Smooth muscle cell (in vitro differentiated cells): Measurements from ENCODE around the gene KRT15. TPM values are rescaled to one million over a fixed set of nuclear protein-coding genes. Genes with fewer than 3 reads are reported as not detected.

Experiments
- DNase-seq: peaks from one replicate; lab custom pipeline; 2025; ENCODE audit not compliant: unreplicated experiment; lab: John Stamatoyannopoulos, UW
- H2AFZ ChIP-seq: fragments of 200-600 bp; sonication (generic); 2 replicates; pipeline ENCODE4 v1.6.0; 2016; ENCODE audit warnings: antibody characterized with exemption, low read depth, mild to moderate bottlenecking
- H3F3A ChIP-seq: fragments of 200-600 bp; sonication (generic); 2 replicates; pipeline ENCODE4 v1.6.0; 2017; ENCODE audit warnings: antibody characterized with exemption, low read depth
- H3K27ac ChIP-seq: fragments of 200-600 bp; sonication (generic); 2 replicates; pipeline ENCODE4 v1.5.1; 2016; ENCODE audit warnings: low read depth, mild to moderate bottlenecking
- H3K27me3 ChIP-seq: fragments of 200-600 bp; sonication (generic); 2 replicates; pipeline ENCODE4 v1.6.1; 2016; ENCODE audit warnings: low read depth, mild to moderate bottlenecking
- H3K36me3 ChIP-seq: fragments of 200-600 bp; sonication (generic); 2 replicates; pipeline ENCODE4 v1.5.1; 2016; ENCODE audit warnings: low read depth
- H3K4me1 ChIP-seq: fragments of 200-600 bp; sonication (generic); 2 replicates; pipeline ENCODE4 v1.5.1; 2016; ENCODE audit warnings: low read depth
- H3K4me2 ChIP-seq: fragments of 200-600 bp; sonication (generic); 2 replicates; pipeline ENCODE4 v1.6.0; 2016; ENCODE audit warnings: mild to moderate bottlenecking
- H3K4me3 ChIP-seq: fragments of 200-600 bp; sonication (generic); 2 replicates; pipeline ENCODE4 v1.5.1; 2016; ENCODE audit warnings: mild to moderate bottlenecking
- H3K79me2 ChIP-seq: fragments of 200-600 bp; sonication (generic); 2 replicates; pipeline ENCODE4 v1.6.0; 2016; ENCODE audit warnings: low read depth, mild to moderate bottlenecking
- H3K9ac ChIP-seq: fragments of 200-600 bp; sonication (generic); 2 replicates; pipeline ENCODE4 v1.6.0; 2016; ENCODE audit warnings: low read depth
- H3K9me3 ChIP-seq: fragments of 200-600 bp; sonication (generic); replicated peaks from 2 replicates; pipeline ENCODE4 v1.5.1; 2016; ENCODE audit warnings: low read depth
- H4K20me1 ChIP-seq: fragments of 200-600 bp; sonication (generic); 2 replicates; pipeline ENCODE4 v1.6.0; 2016; ENCODE audit warnings: low read depth
- WGBS: methylation state at CpG from one replicate; pipeline ENCODE4 v1.1.7; 2016; ENCODE audit warnings: low lambda C conversion rate; 5-methylcytosine and 5-hydroxymethylcytosine counted together
- microRNA-seq: library from miRNA; unstranded; fragments of <30 nt; microRNA quantifications from one replicate; pipeline ENCODE4, GENCODE V29; 2016; ENCODE audit warnings: borderline number of aligned reads
- polyA plus RNA-seq: library from polyadenylated mRNA; unstranded; fragments of >200 nt; fragmentation: Nextera tagmentation; extraction: Ambion mirVana; gene quantifications from 2 replicates; pipeline ENCODE4 v1.2.1, GENCODE V29; 2016
- small RNA-seq: library from RNA; depleted of rRNA; stranded (forward); fragments of <200 nt; gene quantifications from one replicate; pipeline ENCODE3, GENCODE V24; 2014
- total RNA-seq: library from RNA; depleted of rRNA; stranded (reverse); fragments of >200 nt; gene quantifications from 2 replicates; pipeline ENCODE4 v1.2.3, GENCODE V29; 2014
- TF ChIP-seq, protein P1 (sequence below): fragments of 200-600 bp; sonication (generic); IDR thresholded peaks from 2 replicates; pipeline ENCODE4 v1.5.1; 2017; ENCODE audit warnings: borderline replicate concordance, mild to moderate bottlenecking, antibody characterized with exemption; ENCODE audit not compliant: insufficient read depth, poor library complexity, severe bottlenecking

Gene KRT15
- total and polyA plus RNA-seq, 2 experiments from 2014 or later, result 0.93 to 1.7 TPM

DNA sequence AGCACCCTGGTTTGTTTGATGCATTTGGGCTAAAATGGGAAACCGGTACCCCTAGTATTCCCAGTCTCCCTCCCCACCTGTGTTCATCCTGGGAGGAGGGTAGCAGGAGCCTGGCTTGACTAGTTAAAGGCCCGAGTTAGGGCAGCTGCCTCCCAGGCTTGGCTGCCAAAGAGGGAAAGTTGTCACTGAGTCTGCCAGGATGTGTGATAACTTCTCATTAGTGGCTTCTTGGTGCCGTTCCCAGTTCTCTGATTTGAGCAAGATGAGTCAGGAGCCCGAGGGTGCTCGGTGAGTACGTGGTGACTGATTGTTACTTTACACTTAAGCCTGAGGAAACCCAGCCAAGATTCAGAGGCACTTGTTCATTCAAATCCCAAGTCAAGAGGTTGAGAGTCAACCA lies 54.0 kb downstream of the KRT15 start:
- TF ChIP-seq, protein P1, sequence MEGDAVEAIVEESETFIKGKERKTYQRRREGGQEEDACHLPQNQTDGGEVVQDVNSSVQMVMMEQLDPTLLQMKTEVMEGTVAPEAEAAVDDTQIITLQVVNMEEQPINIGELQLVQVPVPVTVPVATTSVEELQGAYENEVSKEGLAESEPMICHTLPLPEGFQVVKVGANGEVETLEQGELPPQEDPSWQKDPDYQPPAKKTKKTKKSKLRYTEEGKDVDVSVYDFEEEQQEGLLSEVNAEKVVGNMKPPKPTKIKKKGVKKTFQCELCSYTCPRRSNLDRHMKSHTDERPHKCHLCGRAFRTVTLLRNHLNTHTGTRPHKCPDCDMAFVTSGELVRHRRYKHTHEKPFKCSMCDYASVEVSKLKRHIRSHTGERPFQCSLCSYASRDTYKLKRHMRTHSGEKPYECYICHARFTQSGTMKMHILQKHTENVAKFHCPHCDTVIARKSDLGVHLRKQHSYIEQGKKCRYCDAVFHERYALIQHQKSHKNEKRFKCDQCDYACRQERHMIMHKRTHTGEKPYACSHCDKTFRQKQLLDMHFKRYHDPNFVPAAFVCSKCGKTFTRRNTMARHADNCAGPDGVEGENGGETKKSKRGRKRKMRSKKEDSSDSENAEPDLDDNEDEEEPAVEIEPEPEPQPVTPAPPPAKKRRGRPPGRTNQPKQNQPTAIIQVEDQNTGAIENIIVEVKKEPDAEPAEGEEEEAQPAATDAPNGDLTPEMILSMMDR, result no peak
- Histone ChIP-seq H3F3A (no peaks in the 10 kb centered on the region), H3K79me2 (no peaks in the 10 kb centered on the region), H3K27ac (no peak overlapping the region), H4K20me1 (no peaks in the 10 kb centered on the region), H3K9me3 (no peaks in the 10 kb centered on the region), H3K27me3 (no peaks in the 10 kb centered on the region), H3K4me3 (no peak overlapping the region), H3K4me1 (no peaks in the 10 kb centered on the region), H2AFZ (no peak overlapping the region), H3K4me2 (no peak overlapping the region), H3K36me3 (no peaks in the 10 kb centered on the region), H3K9ac (no peak overlapping the region)
- no peak for DNase-seq
- WGBS, result 32% methylated on average over 6 of the region's 6 CpGs

DNA sequence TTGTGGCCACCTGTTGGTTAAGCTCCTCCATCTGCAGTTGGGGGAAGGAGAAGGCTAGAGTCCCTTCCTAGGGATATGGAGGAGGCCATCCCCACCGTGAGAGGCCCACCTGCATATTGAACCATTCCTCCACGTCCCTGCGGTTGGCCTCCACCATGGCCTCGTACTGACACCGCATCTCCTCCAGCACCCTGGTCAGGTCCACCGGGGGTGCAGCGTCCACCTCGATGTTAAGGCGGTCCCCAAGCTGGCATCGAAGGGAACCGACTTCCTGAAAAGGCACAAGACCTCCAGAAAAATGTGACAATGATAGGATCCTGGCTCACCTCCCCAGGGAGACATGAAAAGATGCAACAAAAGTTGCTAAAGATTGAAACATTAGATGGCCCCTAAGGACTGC lies 54.5 kb downstream of the KRT15 start:
- DNase-seq, result no peak
- H3K4me1 ChIP-seq, result no peaks in the 10 kb centered on the region
- no peak overlapping the region for H3K27ac ChIP-seq
- no peaks in the 10 kb centered on the region for H3K9me3 ChIP-seq
- no peak overlapping the region for H2AFZ ChIP-seq
- H3K4me2 ChIP-seq, result no peak overlapping the region
- no peaks in the 10 kb centered on the region for H3K79me2 ChIP-seq
- no peaks in the 10 kb centered on the region for H3K27me3 ChIP-seq
- no peaks in the 10 kb centered on the region for H3K36me3 ChIP-seq
- H3K9ac ChIP-seq, result no peak overlapping the region
- TF ChIP-seq, protein P1, result no peak
- H4K20me1 ChIP-seq, result no peaks in the 10 kb centered on the region
- no peaks in the 10 kb centered on the region for H3F3A ChIP-seq
- 98% methylated on average over 11 of the region's 11 CpGs for WGBS
- H3K4me3 ChIP-seq, result no peak overlapping the region

DNA sequence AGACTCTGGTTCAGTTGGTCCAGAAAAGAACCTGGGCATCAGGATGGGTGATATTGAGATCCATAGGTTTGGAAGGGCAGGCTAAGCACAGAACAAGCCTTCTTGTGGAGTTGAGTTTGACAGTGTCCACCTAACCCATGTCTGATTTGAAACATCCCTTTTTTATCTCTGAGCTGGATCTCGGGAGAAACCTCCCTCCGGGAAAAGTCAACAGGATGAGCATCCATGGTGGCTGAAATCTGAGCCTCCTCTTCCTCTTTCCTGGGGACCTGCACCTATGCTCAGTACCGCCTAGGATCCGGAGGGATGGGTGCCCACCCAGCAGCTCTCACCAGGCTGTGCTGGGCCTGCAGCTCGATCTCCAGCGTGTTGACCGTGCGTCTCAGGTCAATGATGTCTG lies 54.9 kb downstream of the KRT15 start:
- no peaks in the 10 kb centered on the region for H3K27me3 ChIP-seq
- TF ChIP-seq, protein P1, result no peak
- H3K79me2 ChIP-seq, result no peaks in the 10 kb centered on the region
- H2AFZ ChIP-seq, result no peak overlapping the region
- H3K4me2 ChIP-seq, result no peak overlapping the region
- no peaks in the 10 kb centered on the region for H4K20me1 ChIP-seq
- 95% methylated on average over 8 of the region's 8 CpGs for WGBS
- no peaks in the 10 kb centered on the region for H3F3A ChIP-seq
- no peaks in the 10 kb centered on the region for H3K4me1 ChIP-seq
- no peak overlapping the region for H3K27ac ChIP-seq
- no peaks in the 10 kb centered on the region for H3K9me3 ChIP-seq
- DNase-seq, result no peak
- no peak overlapping the region for H3K4me3 ChIP-seq
- H3K9ac ChIP-seq, result no peak overlapping the region
- no peaks in the 10 kb centered on the region for H3K36me3 ChIP-seq

Small RNA genes within 50 kb of the gene (microRNA-seq; reads per million reads assigned to microRNA genes)
- not detected for gene MIR6510

Small RNA genes within 50 kb of the gene (small RNA-seq; reads per million reads assigned to genes)
- gene RNU2-32P, result 0.11 reads per million

Other genes with a start within 250 kb of the KRT15 start
- gene KRTAP9-7, start 243.2 kb downstream of the KRT15 start, total RNA-seq, result not detected in 2 replicates
- gene KRTAP9-7, start 243.2 kb downstream of the KRT15 start, polyA plus RNA-seq, result not detected in 2 replicates
- gene KRTAP29-1, start 216.0 kb downstream of the KRT15 start, total RNA-seq, result not detected in 2 replicates
- gene KRTAP29-1, start 216.0 kb downstream of the KRT15 start, polyA plus RNA-seq, result not detected in 2 replicates
- gene KRTAP16-1, start 209.6 kb downstream of the KRT15 start, total RNA-seq, result not detected in 2 replicates
- gene KRTAP16-1, start 209.6 kb downstream of the KRT15 start, polyA plus RNA-seq, result not detected in 2 replicates
- not detected in 2 replicates for gene KRTAP17-1, start 203.2 kb downstream of the KRT15 start, total RNA-seq
- not detected in 2 replicates for gene KRTAP17-1, start 203.2 kb downstream of the KRT15 start, polyA plus RNA-seq
- 0.09 TPM in 1 of 2 replicates, not detected in the other for gene KRT33A, start 168.1 kb downstream of the KRT15 start, total RNA-seq
- gene KRT33A, start 168.1 kb downstream of the KRT15 start, polyA plus RNA-seq, result not detected in 2 replicates
- gene KRT33B, start 149.1 kb downstream of the KRT15 start, total RNA-seq, result 2.3 and 2.7 TPM in 2 replicates
- 1.1 and 1.8 TPM in 2 replicates for gene KRT33B, start 149.1 kb downstream of the KRT15 start, polyA plus RNA-seq
- 18.6 and 23.1 TPM in 2 replicates for gene KRT34, start 136.6 kb downstream of the KRT15 start, total RNA-seq
- 5.3 and 8.5 TPM in 2 replicates for gene KRT34, start 136.6 kb downstream of the KRT15 start, polyA plus RNA-seq
- not detected in 2 replicates for gene KRT31, start 121.3 kb downstream of the KRT15 start, total RNA-seq
- gene KRT31, start 121.3 kb downstream of the KRT15 start, polyA plus RNA-seq, result not detected in 2 replicates
- 0.18 and 0.40 TPM in 2 replicates for gene KRT37, start 94.3 kb downstream of the KRT15 start, total RNA-seq
- gene KRT37, start 94.3 kb downstream of the KRT15 start, polyA plus RNA-seq, result not detected in 2 replicates
- not detected in 2 replicates for gene KRT38, start 77.9 kb downstream of the KRT15 start, total RNA-seq
- not detected in 2 replicates for gene KRT38, start 77.9 kb downstream of the KRT15 start, polyA plus RNA-seq
- not detected in 2 replicates for gene KRT32, start 51.5 kb downstream of the KRT15 start, total RNA-seq
- not detected in 2 replicates for gene KRT32, start 51.5 kb downstream of the KRT15 start, polyA plus RNA-seq
- not detected in 2 replicates for gene KRT35, start 37.7 kb downstream of the KRT15 start, total RNA-seq
- gene KRT35, start 37.7 kb downstream of the KRT15 start, polyA plus RNA-seq, result not detected in 2 replicates
- 0.09 and 1.1 TPM in 2 replicates for gene KRT36, start 29.0 kb downstream of the KRT15 start, total RNA-seq
- gene KRT36, start 29.0 kb downstream of the KRT15 start, polyA plus RNA-seq, result not detected in 2 replicates
- 3.7 and 5.2 TPM in 2 replicates for gene KRT13, start 13.3 kb downstream of the KRT15 start, total RNA-seq
- gene KRT13, start 13.3 kb downstream of the KRT15 start, polyA plus RNA-seq, result 1.7 and 3.8 TPM in 2 replicates
- 539 and 722 TPM in 2 replicates for gene KRT19, start 9.4 kb upstream of the KRT15 start, total RNA-seq
- gene KRT19, start 9.4 kb upstream of the KRT15 start, polyA plus RNA-seq, result 454 and 1,762 TPM in 2 replicates
- gene KRT9, start 53.2 kb upstream of the KRT15 start, total RNA-seq, result 0.22 and 1.3 TPM in 2 replicates
- gene KRT9, start 53.2 kb upstream of the KRT15 start, polyA plus RNA-seq, result not detected in 2 replicates
- gene KRT14, start 68.0 kb upstream of the KRT15 start, total RNA-seq, result 235 and 348 TPM in 2 replicates
- gene KRT14, start 68.0 kb upstream of the KRT15 start, polyA plus RNA-seq, result 193 and 492 TPM in 2 replicates
- 404 and 521 TPM in 2 replicates for gene KRT16, start 93.9 kb upstream of the KRT15 start, total RNA-seq
- gene KRT16, start 93.9 kb upstream of the KRT15 start, polyA plus RNA-seq, result 304 and 399 TPM in 2 replicates
- gene KRT17, start 105.7 kb upstream of the KRT15 start, total RNA-seq, result 1,301 and 1,591 TPM in 2 replicates
- gene KRT17, start 105.7 kb upstream of the KRT15 start, polyA plus RNA-seq, result 869 and 2,544 TPM in 2 replicates
- 300 and 360 TPM in 2 replicates for gene EIF1, start 170.0 kb upstream of the KRT15 start, total RNA-seq
- gene EIF1, start 170.0 kb upstream of the KRT15 start, polyA plus RNA-seq, result 1,301 and 1,372 TPM in 2 replicates
- gene GAST, start 193.4 kb upstream of the KRT15 start, total RNA-seq, result not detected in 2 replicates
- 1.2 TPM in 1 of 2 replicates, not detected in the other for gene GAST, start 193.4 kb upstream of the KRT15 start, polyA plus RNA-seq
- 0.04 and 0.36 TPM in 2 replicates for gene HAP1, start 215.8 kb upstream of the KRT15 start, total RNA-seq
- gene HAP1, start 215.8 kb upstream of the KRT15 start, polyA plus RNA-seq, result 0.54 and 0.73 TPM in 2 replicates